ENCODE results near the gene AFM.

AFM gene

GRCh38 chr4:73450398-73451004 lies 31.0 kb upstream of the AFM start:
- peak; percentile 12 for DNase-seq

GRCh38 chr4:73451404-73451803 lies 30.1 kb upstream of the AFM start:
- DNase-seq, result peak; percentile 47

- DNase-seq, result peak; percentile 83
Observed at GRCh38 chr4:73451981-73452747, 29.4 kb upstream of the AFM start.

GRCh38 chr4:73452953-73453700 lies 28.4 kb upstream of the AFM start:
- DNase-seq, result no peak

GRCh38 chr4:73453701-73454005 lies 27.9 kb upstream of the AFM start:
- DNase-seq, result no peak

- DNase-seq, result no peak
Observed at GRCh38 chr4:73454920-73455319, 26.6 kb upstream of the AFM start.

GRCh38 chr4:73456177-73457022 lies 25.1 kb upstream of the AFM start:
- DNase-seq, result no peak

- DNase-seq, result no peak
Observed at GRCh38 chr4:73458184-73459047, 23.1 kb upstream of the AFM start.

GRCh38 chr4:73459048-73459421 lies 22.5 kb upstream of the AFM start:
- no peak for DNase-seq

GRCh38 chr4:73460913-73461522 lies 20.5 kb upstream of the AFM start:
- no peak for DNase-seq

GRCh38 chr4:73468170-73468569 lies 13.4 kb upstream of the AFM start:
- DNase-seq, result no peak

- no peak for DNase-seq
Observed at GRCh38 chr4:73470728-73471127, 10.8 kb upstream of the AFM start.

- DNase-seq, result no peak
Observed at GRCh38 chr4:73477176-73477575, 4.4 kb upstream of the AFM start.

GRCh38 chr4:73479323-73479722 lies 2.2 kb upstream of the AFM start:
- no peak for DNase-seq

GRCh38 chr4:73485085-73485484 lies 3.5 kb downstream of the AFM start:
- no peak for DNase-seq

- DNase-seq, result no peak
Observed at GRCh38 chr4:73485596-73485995, 4.1 kb downstream of the AFM start.

GRCh38 chr4:73486497-73486896 lies 5.0 kb downstream of the AFM start:
- no peak for DNase-seq

- no peak for DNase-seq
Observed at GRCh38 chr4:73487233-73487632, 5.7 kb downstream of the AFM start.

GRCh38 chr4:73499996-73500765 lies 18.6 kb downstream of the AFM start:
- DNase-seq, result no peak

GRCh38 chr4:73501664-73502265 lies 20.2 kb downstream of the AFM start:
- DNase-seq, result no peak

GRCh38 chr4:73505567-73505966 lies 24.0 kb downstream of the AFM start:
- no peak for DNase-seq

Data from NCI-H1694 treated with DMSO at 0.1 percent for 48 hours (cell line).